Measurements from ENCODE around the gene PLA2G2C. TPM values are rescaled to one million over a fixed set of nuclear protein-coding genes. Genes with fewer than 3 reads are reported as not detected.

The PLA2G2C gene
- total and polyA plus RNA-seq, 2 donors (not counting 3 experiments of a cell fraction or from before 2014, with no cell fraction given), result not detected

- H3K4me3 ChIP-seq (replicated peaks in 1 of 3; ENCODE audit: insufficient read depth in 1 of 3, low read depth in 1 of 3, low read length in 3 of 3), result no peak overlapping the region
- no peaks in the 10 kb centered on the region for H3K36me3 ChIP-seq (ENCODE audit: control insufficient read depth in 2 of 2, extremely low read depth in 1 of 2, insufficient read depth in 2 of 2, low read length in 2 of 2)
- no peaks in the 10 kb centered on the region for H3K79me2 ChIP-seq (ENCODE audit: control insufficient read depth, insufficient read depth, low read length)
- dilution Hi-C loops (cut with MboI; ENCODE audit: extremely low pct_ligation_motif_present, low sequenced_read_pairs) (no loop called here), intact Hi-C loops (cut with micrococcal nuclease) (no loop called here)
- H3K27ac ChIP-seq (ENCODE audit: insufficient read depth, low read depth, low read length), result no peak overlapping the region
- BruUV-seq (replicated peaks), result no TSS peak
- no peaks in the 10 kb centered on the region for H3K27me3 ChIP-seq (ENCODE audit: control insufficient read depth in 2 of 2, insufficient read depth in 2 of 2, low read length in 2 of 2)
- H4K20me1 ChIP-seq (replicated peaks; ENCODE audit: control insufficient read depth, extremely low read depth, insufficient read depth, low read length), result no peaks in the 10 kb centered on the region
- H3K9me1 ChIP-seq (replicated peaks; ENCODE audit: control insufficient read depth, extremely low read depth, insufficient read depth, low read length), result no peaks in the 10 kb centered on the region
- no peak for TF ChIP-seq GATA2 (IDR thresholded peaks at IDR 0.05; ENCODE audit: insufficient read depth, insufficient read length, low read depth, low read length)
- TF ChIP-seq, protein P1, sequence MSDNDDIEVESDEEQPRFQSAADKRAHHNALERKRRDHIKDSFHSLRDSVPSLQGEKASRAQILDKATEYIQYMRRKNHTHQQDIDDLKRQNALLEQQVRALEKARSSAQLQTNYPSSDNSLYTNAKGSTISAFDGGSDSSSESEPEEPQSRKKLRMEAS (IDR thresholded peaks at IDR 0.05; ENCODE audit: insufficient read depth, insufficient read length), result no peak
- TF ChIP-seq JUN (IDR thresholded peaks at IDR 0.05; ENCODE audit: borderline replicate concordance, insufficient read depth, insufficient read length, low read depth), result no peak
- no peak for TF ChIP-seq MYC (IDR thresholded peaks at IDR 0.05; ENCODE audit: low read depth, low read length)
- no peak for TF ChIP-seq FOS (IDR thresholded peaks at IDR 0.05; ENCODE audit: borderline replicate concordance, insufficient read depth, low read length)
- no peak for TF ChIP-seq CTCF (IDR thresholded peaks at IDR 0.05; ENCODE audit: extremely low read depth in 1 of 2, insufficient read depth in 1 of 2, low read depth in 1 of 2, low read length in 2 of 2)
- no peak overlapping the region for H3K9ac ChIP-seq (replicated peaks; ENCODE audit: extremely low read depth, insufficient read depth, low read length)
- ChIA-PET CTCF (interaction anchor here (1.0 to 2.1 kb wide), 2 partner anchors 47 kb away, joined by 5 to 10 read pairs; no protein-coding TSS in a partner anchor), POLR2A (no interaction called here)
- DNase-seq (ENCODE audit: low read depth, low spot score) (no peak), FAIRE-seq (no peak)
- H3K4me2 ChIP-seq (ENCODE audit: insufficient read depth, low read length), result no peak overlapping the region
- no peak overlapping the region for H2AFZ ChIP-seq (ENCODE audit: low read depth, low read length)
- peaks cover 4% of the 10 kb centered on the region for H3K4me1 ChIP-seq (ENCODE audit: control insufficient read depth, extremely low read depth, insufficient read depth, low read length)
- no peaks in the 10 kb centered on the region for H3K9me3 ChIP-seq (replicated peaks; ENCODE audit: control insufficient read depth, insufficient read depth, low read length)
These were observed 37.5 kb downstream of the PLA2G2C start for GRCh38 chr1:20148571-20149500.

Measured in endothelial cell of umbilical vein (primary cell).